ENCODE data around the gene C10orf71.

DNA sequence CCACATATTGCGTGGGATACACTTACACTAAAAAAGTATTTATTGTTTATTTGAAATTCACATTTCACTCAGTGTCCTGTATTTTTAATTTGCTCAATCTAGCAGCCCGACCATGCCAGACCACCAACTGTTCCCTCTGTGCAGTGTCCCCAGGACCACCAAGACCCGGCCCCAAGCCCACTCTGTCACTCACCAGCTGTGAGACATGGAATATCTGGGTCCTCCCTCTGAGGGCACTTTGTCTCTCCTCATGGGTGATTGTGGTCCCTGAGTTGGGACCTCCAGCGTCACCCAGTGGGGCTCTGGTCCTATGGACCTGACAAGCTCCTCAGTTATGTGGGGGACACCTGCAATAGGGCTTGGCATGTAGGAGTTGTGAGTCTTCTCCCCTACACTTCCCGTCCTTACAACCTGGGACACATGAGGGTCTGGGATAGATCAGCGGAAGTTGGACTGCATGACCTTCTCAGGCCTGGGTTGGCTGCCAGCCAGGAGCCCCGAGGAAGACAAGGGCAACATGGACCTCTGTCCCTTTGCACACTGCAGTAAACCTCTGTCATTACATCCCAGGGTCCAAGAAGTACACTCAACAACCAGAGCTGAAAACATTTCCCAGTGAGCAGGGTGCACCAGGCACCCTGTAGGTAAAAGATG, 12.1 kb downstream of the C10orf71 start:
- TF ChIP-seq CTCF (IDR thresholded peaks at IDR 0.05; ENCODE audit: borderline replicate concordance, extremely low read depth, low read length, poor library complexity, severe bottlenecking), result no peak
- TF ChIP-seq EZH2 (IDR thresholded peaks at IDR 0.05; ENCODE audit: borderline replicate concordance, low read depth, low read length, severe bottlenecking), result no peak
